DOHH2 (cell line): ENCODE results near the gene P4HA2.

Source experiments
- H3F3A ChIP-seq: fragments of 200-600 bp; sonication (generic), shearing (Covaris generic); 2 replicates; pipeline ENCODE4 v1.6.0; 2016; ENCODE audit warnings: antibody characterized with exemption, mild to moderate bottlenecking; ENCODE audit not compliant: control insufficient read depth, insufficient read depth
- H3K27ac ChIP-seq: fragments of 200-600 bp; sonication (generic); 2 replicates; pipeline ENCODE4 v1.5.1; 2014; ENCODE audit warnings: low read depth, mild to moderate bottlenecking, low read length, moderate library complexity
- H3K27me3 ChIP-seq: fragments of 200-600 bp; sonication (generic); 2 replicates; pipeline ENCODE4 v1.6.1; 2014; ENCODE audit warnings: mild to moderate bottlenecking, low read length, mixed read lengths; ENCODE audit not compliant: control insufficient read depth
- H3K36me3 ChIP-seq: fragments of 200-600 bp; sonication (generic); 2 replicates; pipeline ENCODE4 v1.6.1; 2014; ENCODE audit warnings: mild to moderate bottlenecking, low read length, moderate library complexity, mixed read lengths; ENCODE audit not compliant: control insufficient read depth
- H3K4me1 ChIP-seq: fragments of 200-600 bp; sonication (generic); 2 replicates; pipeline ENCODE4 v1.6.1; 2014; ENCODE audit warnings: mild to moderate bottlenecking, low read length, mixed read lengths; ENCODE audit not compliant: control insufficient read depth
- H3K4me2 ChIP-seq: fragments of 200-600 bp; sonication (generic); 2 replicates; pipeline ENCODE4 v1.6.0; 2014; ENCODE audit warnings: mild to moderate bottlenecking, low read length, moderate library complexity
- H3K4me3 ChIP-seq: fragments of 200-600 bp; sonication (generic); 2 replicates; pipeline ENCODE4 v1.5.1; 2014; ENCODE audit warnings: mild to moderate bottlenecking, low read length, mixed read lengths
- H3K79me2 ChIP-seq: fragments of 200-600 bp; sonication (generic); 2 replicates; pipeline ENCODE4 v1.6.1; 2014; ENCODE audit warnings: mild to moderate bottlenecking, low read length, mixed read lengths; ENCODE audit not compliant: control insufficient read depth
- H3K9me2 ChIP-seq: fragments of 200-600 bp; sonication (generic); replicated peaks from 2 replicates; pipeline ENCODE4 v1.6.1; 2014; ENCODE audit warnings: mild to moderate bottlenecking, low read length, mixed read lengths; ENCODE audit not compliant: control insufficient read depth
- H3K9me3 ChIP-seq: fragments of 200-600 bp; sonication (generic); 2 replicates; pipeline ENCODE4 v1.6.1; 2014; ENCODE audit warnings: antibody characterized with exemption, low read length, mixed read lengths; ENCODE audit not compliant: control insufficient read depth, insufficient read depth
- H4K20me1 ChIP-seq: fragments of 200-600 bp; sonication (generic); 2 replicates; pipeline ENCODE4 v1.6.0; 2014; ENCODE audit warnings: low read depth, mild to moderate bottlenecking, antibody characterized with exemption, low read length, moderate library complexity; ENCODE audit not compliant: control insufficient read depth, insufficient read depth
- CTCF ChIP-seq: fragments of 200-600 bp; sonication (generic); IDR thresholded peaks from one replicate; pipeline ENCODE4 v1.5.1; 2014; ENCODE audit warnings: antibody characterized with exemption, mild to moderate bottlenecking, low read depth, low read length; ENCODE audit not compliant: poor library complexity, severe bottlenecking
- EZH2phosphoT487 ChIP-seq: fragments of 200-600 bp; sonication (generic); IDR thresholded peaks from 2 replicates; pipeline ENCODE4 v1.6.1; 2017; ENCODE audit warnings: borderline replicate concordance, mild to moderate bottlenecking, antibody characterized with exemption, low read length, moderate library complexity, mixed read lengths

P4HA2 gene

GRCh38 chr5:132251220-132251725 is 23.6 kb upstream of the P4HA2 start:
- H3K4me1 ChIP-seq, result no peaks in the 10 kb centered on the region
- no peaks in the 10 kb centered on the region for H3K36me3 ChIP-seq

GRCh38 chr5:132250547-132250946 is 22.9 kb upstream of the P4HA2 start:
- H3K9me3 ChIP-seq, result no peaks in the 10 kb centered on the region
- H3K79me2 ChIP-seq, result no peaks in the 10 kb centered on the region
- no peak overlapping the region for H3K4me3 ChIP-seq
- H3K4me1 ChIP-seq, result no peaks in the 10 kb centered on the region
- H3K9me2 ChIP-seq, result no peaks in the 10 kb centered on the region
- H3K36me3 ChIP-seq, result no peaks in the 10 kb centered on the region
- TF ChIP-seq EZH2phosphoT487 (no peak), CTCF (no peak)
- no peak overlapping the region for H3K4me2 ChIP-seq
- no peaks in the 10 kb centered on the region for H3K27me3 ChIP-seq
- no peaks in the 10 kb centered on the region for H4K20me1 ChIP-seq
- H3K27ac ChIP-seq, result no peak overlapping the region
- H3F3A ChIP-seq, result no peaks in the 10 kb centered on the region

More at GRCh38 chr5:132251220-132251725, 23.6 kb upstream of the P4HA2 start:
- Histone ChIP-seq H3K9me3 (no peaks in the 10 kb centered on the region), H3K4me3 (no peak overlapping the region), H3K9me2 (no peaks in the 10 kb centered on the region), H3F3A (no peaks in the 10 kb centered on the region), H3K4me2 (no peak overlapping the region), H3K79me2 (no peaks in the 10 kb centered on the region), H4K20me1 (no peaks in the 10 kb centered on the region), H3K27me3 (no peaks in the 10 kb centered on the region), H3K27ac (no peak overlapping the region)
- no peak for TF ChIP-seq CTCF
- TF ChIP-seq EZH2phosphoT487, result no peak

- H3F3A ChIP-seq, result no peaks in the 10 kb centered on the region
- H3K4me2 ChIP-seq, result no peak overlapping the region
- no peaks in the 10 kb centered on the region for H3K36me3 ChIP-seq
- no peaks in the 10 kb centered on the region for H3K27me3 ChIP-seq
- TF ChIP-seq CTCF (no peak), EZH2phosphoT487 (no peak)
- H3K9me3 ChIP-seq, result no peaks in the 10 kb centered on the region
- no peaks in the 10 kb centered on the region for H3K4me1 ChIP-seq
- H3K79me2 ChIP-seq, result no peaks in the 10 kb centered on the region
- H4K20me1 ChIP-seq, result no peaks in the 10 kb centered on the region
- no peaks in the 10 kb centered on the region for H3K9me2 ChIP-seq
- no peak overlapping the region for H3K27ac ChIP-seq
- no peak overlapping the region for H3K4me3 ChIP-seq
Observed at GRCh38 chr5:132246806-132247205, 19.2 kb upstream of the P4HA2 start.
